Suprapubic skin (tissue), 4 donors: ENCODE results near the gene ATPAF2. TPM values are rescaled to one million over a fixed set of nuclear protein-coding genes. Genes with fewer than 3 reads are reported as not detected.

Source experiments
- DNase-seq, 2 donors: peaks; one replicate each; pipeline ENCODE4 v3.0.0-alpha.2; 2019; ENCODE audit warnings: low spot score in 2 of 2
- H3K27ac ChIP-seq: fragments of 200-600 bp; sonication (generic); one replicate; pipeline ENCODE4 v1.5.1; 2019
- H3K27me3 ChIP-seq: fragments of 200-600 bp; sonication (generic); one replicate; pipeline ENCODE4 v1.5.1; 2019
- H3K36me3 ChIP-seq: fragments of 200-600 bp; sonication (generic); one replicate; pipeline ENCODE4 v1.5.1; 2019
- H3K4me1 ChIP-seq: fragments of 200-600 bp; sonication (generic); one replicate; pipeline ENCODE4 v1.5.1; 2019
- H3K4me3 ChIP-seq: fragments of 200-600 bp; sonication (generic); one replicate; pipeline ENCODE4 v1.5.1; 2019; ENCODE audit warnings: mild to moderate bottlenecking
- H3K9me3 ChIP-seq: fragments of 200-600 bp; sonication (generic); one replicate; pipeline ENCODE4 v1.5.1; 2019
- EP300 ChIP-seq: sonication (generic); formaldehyde crosslinking; IDR thresholded peaks from one replicate; pipeline ENCODE4 v1.6.1; 2017; ENCODE audit warnings: antibody characterized with exemption
- POLR2A ChIP-seq, 2 donors: fragments of 450-650 bp; IDR thresholded peaks; one replicate each; pipeline ENCODE4 v1.6.1; 2017; ENCODE audit warnings: antibody characterized with exemption in 2 of 2, mild to moderate bottlenecking in 2 of 2, moderate library complexity in 2 of 2
- POLR2AphosphoS5 ChIP-seq, 3 donors: sonication (generic); formaldehyde crosslinking; IDR thresholded peaks; one replicate each; pipeline ENCODE4 v1.6.1; 2017; ENCODE audit warnings: antibody characterized with exemption in 3 of 3
- WGBS: methylation state at CpG from one replicate; pipeline ENCODE4 v1.1.5; 2018; 5-methylcytosine and 5-hydroxymethylcytosine counted together
- total RNA-seq, 4 donors: library from RNA; depleted of rRNA; stranded (reverse); fragments of >200 nt; gene quantifications; one replicate each; pipeline ENCODE4 v1.1.0, GENCODE V29; 2016
- TF ChIP-seq, protein P1 (sequence below), 2 donors: fragments of 200-600 bp in 1 of 2; fragments of 450-650 bp in 1 of 2; sonication (generic) in 1 of 2; IDR thresholded peaks; one replicate each; pipeline ENCODE4 v1.5.1; 2016 to 2019; ENCODE audit warnings: antibody characterized with exemption in 2 of 2, mild to moderate bottlenecking in 1 of 2, moderate library complexity in 1 of 2

Gene ATPAF2
- 10 to 100 TPM; 18.2 to 41.6 (median 24.2) TPM for total RNA-seq

DNA sequence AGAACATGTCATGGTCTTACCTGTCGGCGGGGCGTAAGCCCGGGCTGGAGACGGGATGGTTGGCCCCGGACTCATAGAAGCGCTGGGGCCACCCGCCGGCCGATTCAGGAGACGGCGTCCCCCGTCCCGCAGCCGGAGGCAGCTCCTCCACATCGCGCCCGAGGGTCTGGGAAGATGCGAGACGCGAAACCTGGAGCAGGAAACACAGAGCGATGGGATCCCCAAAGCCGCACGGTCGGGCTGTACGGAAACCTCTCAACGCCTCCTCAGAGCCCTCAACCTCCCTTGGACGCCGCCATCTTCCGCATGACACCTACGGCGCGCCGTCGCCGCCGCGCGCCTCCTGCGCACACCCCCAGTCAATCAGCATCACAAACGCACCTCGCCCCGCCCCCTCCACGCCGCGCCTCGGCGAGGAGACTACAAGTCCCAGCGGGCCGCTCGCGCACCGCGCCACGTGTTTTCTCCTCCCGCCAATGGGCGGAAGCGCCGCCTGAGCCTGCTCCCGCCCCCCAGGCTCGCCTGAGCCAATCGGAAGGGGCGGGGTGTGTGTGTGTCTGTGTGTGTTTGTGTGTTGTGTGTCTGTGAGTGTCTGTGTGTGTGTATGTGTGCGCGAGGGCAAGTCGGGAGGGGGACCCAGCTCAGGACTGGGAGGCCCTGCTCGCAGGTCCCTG lies at the start of gene ATPAF2, which contains the start of gene GID4:
Gene ATPAF2 (minus strand): TSS at position 308 of the 674 bp plus-strand sequence. CDS start 155 bp downstream, at position 153.
Gene GID4 (plus strand): TSS at position 548 of the 674 bp plus-strand sequence. CDS start 57 bp downstream, at position 605.
- Histone ChIP-seq H3K27me3 (no peaks in the 10 kb centered on the region), H3K36me3 (no peaks in the 10 kb centered on the region), H3K9me3 (no peaks in the 10 kb centered on the region), H3K4me3 (peak within 1 kb of the TSS; percentile 99), H3K4me1 (peaks cover 47% of the 10 kb centered on the region), H3K27ac (peak within 1 kb of the TSS; percentile 81)
- WGBS: under 1% methylated on average over 46 of the region's 67 CpGs
- TF ChIP-seq POLR2A (IDR thresholded peaks at IDR 0.05) (no peak), POLR2AphosphoS5 (IDR thresholded peaks at IDR 0.05) (peak in 2 of 3 donors; percentile 90 to 95)
- peak; percentile 99 for DNase-seq

DNA sequence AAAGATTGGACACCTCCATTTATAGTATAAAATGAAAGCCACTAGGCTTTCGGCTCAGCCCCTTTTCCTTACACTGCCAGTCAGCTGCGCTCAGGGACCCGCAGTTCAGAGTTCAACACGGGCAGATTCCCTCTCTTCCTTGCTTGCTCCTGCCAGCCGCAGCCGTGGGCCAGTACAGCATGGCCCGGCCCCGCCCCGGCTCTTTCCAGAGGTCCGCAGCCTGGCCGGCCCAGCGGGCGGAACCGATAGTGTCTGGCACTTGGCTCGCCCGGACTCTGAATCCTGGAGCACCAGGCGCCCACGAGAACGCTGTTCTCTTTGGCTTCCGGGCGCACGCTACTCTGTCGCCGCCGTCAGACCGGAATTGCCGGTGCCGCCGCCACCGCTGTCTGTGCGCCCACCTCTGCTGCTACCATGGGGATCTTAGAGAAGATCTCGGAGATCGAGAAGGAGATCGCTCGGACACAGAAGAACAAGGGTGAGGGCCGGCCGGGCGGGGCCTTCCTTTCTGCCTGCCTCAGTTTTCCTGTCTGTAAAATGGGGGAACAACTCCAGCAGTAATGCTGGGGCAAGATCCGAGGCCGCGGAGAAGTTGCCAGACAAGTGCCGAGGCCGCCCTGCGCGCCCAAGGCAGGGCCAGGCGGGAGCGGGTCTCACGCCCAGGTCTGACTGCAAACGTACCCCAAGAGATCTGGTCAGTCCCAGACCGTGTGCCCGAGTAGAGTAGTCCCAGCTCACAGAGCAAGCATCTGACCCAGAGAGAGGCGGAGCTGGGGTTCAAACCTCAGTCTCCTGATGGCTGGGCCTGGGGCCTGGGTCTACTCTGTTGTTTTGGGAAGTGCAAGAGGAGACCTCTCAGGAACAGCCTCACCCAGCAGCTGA lies 48.9 kb upstream of the ATPAF2 start, which contains the start of gene DRG2:
Gene DRG2 (plus strand): TSS at position 339 of the 882 bp plus-strand sequence. CDS start 76 bp downstream, at position 415.
- Histone ChIP-seq H3K4me3 (peak within 1 kb of the TSS; percentile 84), H3K9me3 (no peaks in the 10 kb centered on the region), H3K4me1 (peaks cover 13% of the 10 kb centered on the region), H3K36me3 (peaks cover 11% of the 10 kb centered on the region), H3K27me3 (no peaks in the 10 kb centered on the region), H3K27ac (peak within 1 kb of the TSS; percentile 72)
- DNase-seq: peak; percentile 95
- TF ChIP-seq POLR2AphosphoS5 (IDR thresholded peaks at IDR 0.05): peak; percentile 53 to 92 (median 60)
- TF ChIP-seq, protein P1, sequence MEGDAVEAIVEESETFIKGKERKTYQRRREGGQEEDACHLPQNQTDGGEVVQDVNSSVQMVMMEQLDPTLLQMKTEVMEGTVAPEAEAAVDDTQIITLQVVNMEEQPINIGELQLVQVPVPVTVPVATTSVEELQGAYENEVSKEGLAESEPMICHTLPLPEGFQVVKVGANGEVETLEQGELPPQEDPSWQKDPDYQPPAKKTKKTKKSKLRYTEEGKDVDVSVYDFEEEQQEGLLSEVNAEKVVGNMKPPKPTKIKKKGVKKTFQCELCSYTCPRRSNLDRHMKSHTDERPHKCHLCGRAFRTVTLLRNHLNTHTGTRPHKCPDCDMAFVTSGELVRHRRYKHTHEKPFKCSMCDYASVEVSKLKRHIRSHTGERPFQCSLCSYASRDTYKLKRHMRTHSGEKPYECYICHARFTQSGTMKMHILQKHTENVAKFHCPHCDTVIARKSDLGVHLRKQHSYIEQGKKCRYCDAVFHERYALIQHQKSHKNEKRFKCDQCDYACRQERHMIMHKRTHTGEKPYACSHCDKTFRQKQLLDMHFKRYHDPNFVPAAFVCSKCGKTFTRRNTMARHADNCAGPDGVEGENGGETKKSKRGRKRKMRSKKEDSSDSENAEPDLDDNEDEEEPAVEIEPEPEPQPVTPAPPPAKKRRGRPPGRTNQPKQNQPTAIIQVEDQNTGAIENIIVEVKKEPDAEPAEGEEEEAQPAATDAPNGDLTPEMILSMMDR (IDR thresholded peaks at IDR 0.05): no peak
- TF ChIP-seq POLR2A (IDR thresholded peaks at IDR 0.05): peak in 1 of 2 donors; percentile 57
- WGBS: under 1% methylated on average over 43 of the region's 52 CpGs

DNA sequence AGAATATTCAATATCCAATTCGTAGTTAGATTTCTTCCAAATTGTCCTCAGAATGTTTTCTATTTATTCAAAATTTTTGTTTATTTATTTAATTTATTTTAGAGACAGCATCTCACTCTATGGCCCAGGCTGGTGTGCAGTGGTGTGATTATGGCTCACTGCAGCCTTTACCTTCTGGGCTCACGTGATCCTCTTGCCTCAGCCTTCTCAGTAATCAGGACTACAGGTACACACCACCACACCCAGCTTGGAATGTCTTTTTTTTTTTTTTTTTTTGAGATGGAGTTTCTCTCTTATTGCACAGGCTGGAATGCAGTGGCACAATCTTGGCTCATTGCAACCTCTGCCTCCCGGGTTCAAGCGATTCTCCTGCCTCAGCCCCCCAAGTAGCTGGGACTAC lies 45.3 kb upstream of the ATPAF2 start:
- peaks cover 12% of the 10 kb centered on the region for H3K4me1 ChIP-seq
- H3K27me3 ChIP-seq: peaks cover 3% of the 10 kb centered on the region
- WGBS: 78% methylated on average over 4 of the region's 4 CpGs
- no peak for DNase-seq
- TF ChIP-seq POLR2AphosphoS5 (IDR thresholded peaks at IDR 0.05): no peak
- H3K27ac ChIP-seq: no peak overlapping the region
- no peaks in the 10 kb centered on the region for H3K36me3 ChIP-seq
- no peaks in the 10 kb centered on the region for H3K9me3 ChIP-seq
- no peak overlapping the region for H3K4me3 ChIP-seq

DNA sequence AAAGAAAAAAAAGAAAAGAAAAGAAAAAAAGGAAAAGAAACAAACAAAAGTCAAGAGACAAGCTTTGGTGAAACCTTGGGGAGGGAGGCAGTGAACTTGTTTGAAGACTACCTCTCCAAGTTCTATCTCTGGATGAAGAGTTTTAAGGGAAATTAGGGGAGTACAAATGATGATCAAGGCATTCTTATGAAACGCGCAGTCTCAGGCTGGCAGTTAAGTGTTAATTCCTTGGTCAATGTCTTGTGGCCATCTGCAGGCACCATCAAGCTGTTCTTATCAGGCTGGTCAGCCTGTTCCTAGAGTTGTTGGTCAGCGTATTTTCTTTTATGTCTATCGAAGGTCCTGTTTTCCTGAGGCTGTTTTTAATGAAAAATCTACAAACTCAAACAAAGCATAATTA lies 40.6 kb upstream of the ATPAF2 start:
- Histone ChIP-seq H3K4me1 (no peaks in the 10 kb centered on the region), H3K4me3 (no peak overlapping the region), H3K27ac (no peak overlapping the region), H3K9me3 (no peaks in the 10 kb centered on the region), H3K36me3 (no peaks in the 10 kb centered on the region), H3K27me3 (peaks cover 3% of the 10 kb centered on the region)
- TF ChIP-seq, protein P1 (IDR thresholded peaks at IDR 0.05): no peak
- TF ChIP-seq POLR2AphosphoS5 (IDR thresholded peaks at IDR 0.05) (no peak), EP300 (no peak), POLR2A (IDR thresholded peaks at IDR 0.05) (no peak)
- WGBS: 81% methylated on average over 4 of the region's 4 CpGs
- no peak for DNase-seq

DNA sequence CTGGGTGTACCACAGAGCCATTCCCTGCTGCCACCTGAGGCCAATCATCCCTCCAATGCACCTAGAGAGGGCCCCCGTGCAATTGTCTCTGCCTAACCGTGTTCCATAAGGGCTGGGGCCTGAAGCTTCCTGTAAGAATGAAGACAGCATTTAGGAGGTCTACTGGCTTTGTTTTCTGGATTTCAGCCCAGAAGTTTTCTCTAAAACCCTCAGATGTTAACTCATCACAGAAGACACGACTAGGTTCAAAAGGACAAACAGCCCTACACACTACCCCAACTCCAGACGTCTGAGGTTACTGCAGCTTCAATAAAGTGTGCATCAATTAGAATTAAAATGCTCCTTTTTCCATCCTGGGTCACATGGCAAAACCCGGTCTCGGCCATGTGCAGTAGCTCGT lies 38.0 kb upstream of the ATPAF2 start:
- WGBS: 69% methylated on average over 7 of the region's 7 CpGs
- H3K27me3 ChIP-seq: peaks cover 3% of the 10 kb centered on the region

DNA sequence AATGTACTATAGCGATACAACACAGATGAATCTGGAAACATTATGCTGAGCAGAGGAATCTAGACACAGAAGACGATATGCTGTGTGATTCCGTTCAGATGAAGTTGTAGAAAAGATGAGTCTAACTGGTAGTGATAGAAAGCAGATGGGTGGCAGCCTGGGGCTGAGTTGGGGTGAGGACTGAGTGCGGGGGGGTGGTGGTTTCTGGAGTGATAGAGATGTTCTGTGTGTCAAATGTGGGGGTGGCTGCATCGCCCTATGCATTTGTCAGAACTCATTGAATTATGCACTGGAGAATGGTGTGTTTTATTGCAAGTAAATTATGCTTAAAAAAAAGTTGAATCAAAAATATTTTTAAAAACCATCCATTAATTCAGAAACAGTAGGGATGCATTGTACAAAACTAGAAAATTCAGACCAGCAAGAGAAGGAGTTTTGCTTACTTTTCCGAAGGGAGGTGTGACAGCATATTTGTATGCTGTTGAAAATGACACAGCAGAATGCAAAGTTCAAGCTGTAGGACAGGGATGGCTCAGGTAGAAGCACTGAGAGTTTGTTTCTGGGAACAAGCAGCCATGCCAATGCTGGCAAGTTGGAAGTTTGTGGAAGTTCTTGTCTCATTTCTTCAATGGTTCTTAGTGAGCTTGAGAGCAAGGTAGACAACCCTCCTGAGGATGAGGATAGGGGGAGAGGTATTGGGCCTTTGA lies 35.8 kb upstream of the ATPAF2 start:
- Histone ChIP-seq H3K36me3 (no peaks in the 10 kb centered on the region), H3K27me3 (no peaks in the 10 kb centered on the region), H3K9me3 (no peaks in the 10 kb centered on the region), H3K4me1 (no peaks in the 10 kb centered on the region), H3K4me3 (no peak overlapping the region), H3K27ac (no peak overlapping the region)
- TF ChIP-seq POLR2A (IDR thresholded peaks at IDR 0.05) (no peak), POLR2AphosphoS5 (IDR thresholded peaks at IDR 0.05) (no peak), EP300 (no peak)
- TF ChIP-seq, protein P1 (IDR thresholded peaks at IDR 0.05): no peak
- 60% methylated on average over 6 of the region's 6 CpGs for WGBS
- no peak for DNase-seq

More for the DNA sequence above, 38.0 kb upstream of the ATPAF2 start:
- no peaks in the 10 kb centered on the region for H3K9me3 ChIP-seq
- no peak overlapping the region for H3K4me3 ChIP-seq
- H3K4me1 ChIP-seq: no peaks in the 10 kb centered on the region
- H3K27ac ChIP-seq: no peak overlapping the region
- no peaks in the 10 kb centered on the region for H3K36me3 ChIP-seq
- TF ChIP-seq POLR2AphosphoS5 (IDR thresholded peaks at IDR 0.05): no peak
- no peak for TF ChIP-seq POLR2A (IDR thresholded peaks at IDR 0.05)
- no peak for TF ChIP-seq EP300
- DNase-seq: no peak
